ENCODE measurements around the gene AGPAT3. TPM values are rescaled to one million over a fixed set of nuclear protein-coding genes. Genes with fewer than 3 reads are reported as not detected.

The AGPAT3 gene
- total RNA-seq, 4 donors from 2014 or later = 63.5 to 225 (median 161) TPM

DNA sequence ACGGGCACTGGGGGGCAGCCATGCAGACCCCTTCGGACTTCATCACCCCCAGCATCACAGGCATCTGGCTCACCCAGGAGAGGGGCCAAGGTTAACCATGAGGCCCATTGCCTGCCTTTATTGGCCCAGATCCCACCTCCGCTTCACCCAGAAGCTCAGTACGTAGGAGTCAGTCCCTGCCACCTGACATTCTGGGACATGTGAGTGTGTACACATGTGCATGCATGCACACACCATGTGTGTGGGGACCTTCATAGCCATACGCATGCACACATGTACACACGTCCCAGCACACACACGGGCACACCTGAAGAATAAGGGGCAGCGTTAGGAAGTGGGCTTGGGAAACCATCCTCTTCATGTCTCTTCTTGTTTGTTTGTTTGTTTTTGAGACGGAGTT is 123.0 kb downstream of the AGPAT3 start:
- Histone ChIP-seq H3K27ac (no peak overlapping the region), H3K36me3 (peaks cover 0 to 13% (median 0%) of the 10 kb centered on the region in 3 donors), H3K27me3 (no peaks in the 10 kb centered on the region), H3K4me3 (no peak overlapping the region), H3K9me3 (no peaks in the 10 kb centered on the region), H3K4me1 (peaks cover 0 to 3% (median 0%) of the 10 kb centered on the region in 4 donors)
- TF ChIP-seq, protein P1, sequence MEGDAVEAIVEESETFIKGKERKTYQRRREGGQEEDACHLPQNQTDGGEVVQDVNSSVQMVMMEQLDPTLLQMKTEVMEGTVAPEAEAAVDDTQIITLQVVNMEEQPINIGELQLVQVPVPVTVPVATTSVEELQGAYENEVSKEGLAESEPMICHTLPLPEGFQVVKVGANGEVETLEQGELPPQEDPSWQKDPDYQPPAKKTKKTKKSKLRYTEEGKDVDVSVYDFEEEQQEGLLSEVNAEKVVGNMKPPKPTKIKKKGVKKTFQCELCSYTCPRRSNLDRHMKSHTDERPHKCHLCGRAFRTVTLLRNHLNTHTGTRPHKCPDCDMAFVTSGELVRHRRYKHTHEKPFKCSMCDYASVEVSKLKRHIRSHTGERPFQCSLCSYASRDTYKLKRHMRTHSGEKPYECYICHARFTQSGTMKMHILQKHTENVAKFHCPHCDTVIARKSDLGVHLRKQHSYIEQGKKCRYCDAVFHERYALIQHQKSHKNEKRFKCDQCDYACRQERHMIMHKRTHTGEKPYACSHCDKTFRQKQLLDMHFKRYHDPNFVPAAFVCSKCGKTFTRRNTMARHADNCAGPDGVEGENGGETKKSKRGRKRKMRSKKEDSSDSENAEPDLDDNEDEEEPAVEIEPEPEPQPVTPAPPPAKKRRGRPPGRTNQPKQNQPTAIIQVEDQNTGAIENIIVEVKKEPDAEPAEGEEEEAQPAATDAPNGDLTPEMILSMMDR (IDR thresholded peaks at IDR 0.05) = no peak
- TF ChIP-seq POLR2A (IDR thresholded peaks at IDR 0.05) = no peak
- DNase-seq = no peak

DNA sequence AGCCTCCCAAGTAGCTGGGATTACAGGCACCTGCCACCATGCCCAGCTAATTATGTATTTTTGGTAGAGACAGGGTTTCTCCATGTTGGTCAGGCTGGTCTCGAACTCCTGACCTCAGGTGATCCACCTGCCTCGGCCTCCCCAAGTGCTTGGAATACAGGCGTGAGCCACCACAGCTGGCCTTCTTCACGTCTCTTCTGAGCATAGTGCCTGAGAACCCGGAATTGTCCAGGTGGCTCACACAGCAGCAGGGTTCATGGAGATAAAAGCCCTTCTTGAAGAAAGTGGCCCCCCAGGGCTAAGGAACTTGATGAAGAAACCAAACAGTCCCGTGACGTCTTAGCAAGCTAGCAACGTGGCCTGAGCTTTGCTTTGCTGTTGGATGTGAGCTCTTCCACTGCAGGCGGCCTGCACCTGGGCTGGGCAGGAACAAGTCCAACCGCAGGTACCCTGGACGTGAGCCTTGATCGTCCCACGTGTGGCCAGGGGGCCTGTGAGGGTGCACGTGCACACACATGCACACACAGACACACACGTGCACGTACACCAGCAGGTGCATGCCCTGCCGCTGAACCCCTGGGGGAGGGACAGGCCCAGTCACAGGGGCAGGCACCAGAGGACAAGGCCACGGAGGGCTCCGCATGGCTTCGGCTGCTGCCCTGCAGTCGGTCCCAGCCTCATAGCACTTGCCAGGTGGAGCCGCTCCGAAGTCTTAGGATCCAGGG is 123.6 kb downstream of the AGPAT3 start:
- DNase-seq = no peak
- TF ChIP-seq, protein P1 (IDR thresholded peaks at IDR 0.05) = no peak
- no peak for TF ChIP-seq POLR2A (IDR thresholded peaks at IDR 0.05)
- peaks cover 0 to 3% (median 0%) of the 10 kb centered on the region in 4 donors for H3K4me1 ChIP-seq
- peaks cover 0 to 7% (median 0%) of the 10 kb centered on the region in 3 donors for H3K36me3 ChIP-seq
- no peaks in the 10 kb centered on the region for H3K9me3 ChIP-seq
- H3K4me3 ChIP-seq = no peak overlapping the region
- no peak overlapping the region for H3K27ac ChIP-seq
- no peaks in the 10 kb centered on the region for H3K27me3 ChIP-seq

DNA sequence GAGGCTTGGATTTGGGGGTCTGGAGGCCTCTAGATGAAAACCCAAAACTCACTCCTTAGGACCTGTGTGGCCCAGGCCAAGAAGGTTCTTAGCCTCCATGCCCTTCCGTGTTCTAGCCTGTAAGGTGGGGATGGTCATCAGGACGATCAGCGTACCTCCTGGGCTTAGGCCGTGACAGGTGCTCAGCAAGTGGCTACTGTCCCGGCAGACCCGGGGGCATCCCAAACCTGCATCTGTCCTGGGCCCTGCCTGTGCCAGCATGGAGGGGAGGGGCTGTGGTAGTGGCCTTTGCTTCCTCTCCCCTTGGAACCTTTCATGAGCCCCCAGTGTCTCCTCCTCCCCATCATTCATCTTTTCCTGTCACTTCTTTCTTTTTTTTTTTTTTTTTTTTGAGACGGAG is 124.4 kb downstream of the AGPAT3 start:
- H3K27me3 ChIP-seq = no peaks in the 10 kb centered on the region
- no peaks in the 10 kb centered on the region for H3K36me3 ChIP-seq
- DNase-seq = no peak
- no peak overlapping the region for H3K27ac ChIP-seq
- no peak overlapping the region for H3K4me3 ChIP-seq
- peaks cover 0 to 3% (median 0%) of the 10 kb centered on the region in 4 donors for H3K4me1 ChIP-seq
- TF ChIP-seq, protein P1 (IDR thresholded peaks at IDR 0.05) = no peak
- no peak for TF ChIP-seq POLR2A (IDR thresholded peaks at IDR 0.05)
- no peaks in the 10 kb centered on the region for H3K9me3 ChIP-seq

DNA sequence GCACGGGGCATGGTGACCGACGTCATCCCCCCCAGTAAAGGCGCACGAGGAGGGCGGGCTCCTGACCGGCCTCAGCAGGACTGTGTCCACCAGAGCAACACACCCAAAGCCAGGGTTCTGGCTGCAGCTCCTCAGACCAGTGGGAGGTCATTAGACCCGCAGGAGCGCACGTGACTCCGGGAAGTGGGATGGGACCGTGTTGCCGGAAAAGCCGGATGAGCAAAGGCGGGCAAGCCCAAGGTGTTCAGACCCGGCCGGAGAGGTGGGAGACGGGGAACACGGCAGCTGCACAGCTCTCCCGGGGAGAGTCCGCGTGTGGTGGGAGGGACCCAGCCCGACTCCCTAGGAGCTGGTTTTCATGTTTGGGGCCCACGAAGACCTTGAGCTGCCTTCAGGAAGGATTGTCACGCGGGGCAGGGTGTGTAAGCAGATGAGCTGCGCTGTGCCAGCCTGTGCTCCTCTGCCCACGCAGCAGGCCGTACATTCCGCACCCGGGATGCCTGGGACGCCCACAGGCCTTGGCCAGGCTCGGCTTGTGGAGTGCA is 126.5 kb downstream of the AGPAT3 start:
- no peaks in the 10 kb centered on the region for H3K4me1 ChIP-seq
- H3K4me3 ChIP-seq = no peak overlapping the region
- H3K27me3 ChIP-seq = no peaks in the 10 kb centered on the region
- TF ChIP-seq, protein P1 (IDR thresholded peaks at IDR 0.05) = no peak
- no peak for TF ChIP-seq POLR2A (IDR thresholded peaks at IDR 0.05)
- DNase-seq = no peak
- H3K27ac ChIP-seq = no peak overlapping the region
- no peaks in the 10 kb centered on the region for H3K36me3 ChIP-seq
- no peaks in the 10 kb centered on the region for H3K9me3 ChIP-seq

DNA sequence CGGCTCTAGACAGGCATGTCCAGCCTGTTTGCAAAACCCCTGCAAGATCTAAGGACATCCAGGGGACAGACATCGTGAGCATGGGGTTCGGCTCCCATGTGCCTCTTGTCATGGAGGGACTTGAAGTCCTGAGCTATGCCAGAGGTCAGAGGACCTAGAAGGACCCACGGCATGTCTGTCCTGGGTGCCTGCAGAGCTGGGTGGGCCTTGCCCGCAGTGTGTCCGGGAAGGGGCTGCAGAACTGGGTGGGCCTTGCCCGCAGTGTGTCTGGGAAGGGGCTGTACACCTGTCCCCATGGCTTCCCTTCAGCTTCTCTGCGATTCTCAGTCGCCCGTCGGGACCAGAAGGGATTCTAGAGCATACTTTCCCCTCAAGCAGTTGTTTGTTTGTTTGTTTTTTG is 127.1 kb downstream of the AGPAT3 start:
- Histone ChIP-seq H3K36me3 (no peaks in the 10 kb centered on the region), H3K4me3 (no peak overlapping the region), H3K27ac (no peak overlapping the region), H3K9me3 (no peaks in the 10 kb centered on the region), H3K4me1 (no peaks in the 10 kb centered on the region), H3K27me3 (no peaks in the 10 kb centered on the region)
- no peak for TF ChIP-seq POLR2A (IDR thresholded peaks at IDR 0.05)
- TF ChIP-seq, protein P1 (IDR thresholded peaks at IDR 0.05) = no peak
- peak in 1 of 3 donors; percentile 7 for DNase-seq
